ENCODE measurements around the gene CEP128. TPM values are rescaled to one million over a fixed set of nuclear protein-coding genes. Genes with fewer than 3 reads are reported as not detected.

Gene CEP128
- total RNA-seq, 1 experiment from 2014 or later = 12.0 TPM

DNA sequence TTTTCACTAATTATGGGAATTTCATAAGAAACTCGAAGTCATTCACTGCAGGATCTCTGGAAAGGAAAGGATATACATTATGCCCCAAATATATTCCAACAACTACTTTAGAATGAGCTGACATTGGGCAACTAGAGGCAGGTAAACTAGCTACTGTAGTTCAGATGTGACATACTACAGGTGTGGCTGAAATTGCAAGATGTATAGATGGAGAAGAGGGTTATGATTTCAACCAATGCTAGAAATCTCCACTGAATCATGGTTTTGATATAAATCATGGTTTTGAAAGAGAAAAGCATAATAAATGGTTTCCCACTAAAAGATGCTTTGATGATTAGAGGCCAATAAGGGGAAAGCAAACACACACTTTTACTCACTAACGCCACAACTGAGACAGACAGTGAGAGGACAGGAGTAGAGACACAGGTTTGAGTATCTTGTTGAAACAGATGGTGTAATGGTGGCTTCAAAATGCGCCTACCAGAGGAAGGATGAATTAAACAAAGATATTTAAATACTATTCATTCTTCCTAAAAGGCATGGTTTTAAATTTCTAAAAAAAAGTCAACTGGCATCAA is 434.2 kb downstream of the CEP128 start (continued):
- TF ChIP-seq E2F4 (CRISPR knock-in tag; IDR thresholded peaks at IDR 0.05; ENCODE audit: borderline replicate concordance, low read depth) = no peak
- no peak for TF ChIP-seq USF2 (CRISPR knock-in tag; IDR thresholded peaks at IDR 0.05)
- TF ChIP-seq ZBTB21 (CRISPR knock-in tag; IDR thresholded peaks at IDR 0.05; ENCODE audit: borderline replicate concordance) = no peak
- TF ChIP-seq ZNF396 (CRISPR knock-in tag; IDR thresholded peaks at IDR 0.05; ENCODE audit: borderline replicate concordance) = no peak
- TF ChIP-seq NFE2L1 (CRISPR knock-in tag; IDR thresholded peaks at IDR 0.05) = no peak
- TF ChIP-seq, protein P1, sequence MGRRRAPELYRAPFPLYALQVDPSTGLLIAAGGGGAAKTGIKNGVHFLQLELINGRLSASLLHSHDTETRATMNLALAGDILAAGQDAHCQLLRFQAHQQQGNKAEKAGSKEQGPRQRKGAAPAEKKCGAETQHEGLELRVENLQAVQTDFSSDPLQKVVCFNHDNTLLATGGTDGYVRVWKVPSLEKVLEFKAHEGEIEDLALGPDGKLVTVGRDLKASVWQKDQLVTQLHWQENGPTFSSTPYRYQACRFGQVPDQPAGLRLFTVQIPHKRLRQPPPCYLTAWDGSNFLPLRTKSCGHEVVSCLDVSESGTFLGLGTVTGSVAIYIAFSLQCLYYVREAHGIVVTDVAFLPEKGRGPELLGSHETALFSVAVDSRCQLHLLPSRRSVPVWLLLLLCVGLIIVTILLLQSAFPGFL (CRISPR knock-in tag; IDR thresholded peaks at IDR 0.05; ENCODE audit: borderline replicate concordance) = no peak
- no peak for TF ChIP-seq RELA (CRISPR knock-in tag; IDR thresholded peaks at IDR 0.05; ENCODE audit: borderline replicate concordance)
- TF ChIP-seq, protein P2, sequence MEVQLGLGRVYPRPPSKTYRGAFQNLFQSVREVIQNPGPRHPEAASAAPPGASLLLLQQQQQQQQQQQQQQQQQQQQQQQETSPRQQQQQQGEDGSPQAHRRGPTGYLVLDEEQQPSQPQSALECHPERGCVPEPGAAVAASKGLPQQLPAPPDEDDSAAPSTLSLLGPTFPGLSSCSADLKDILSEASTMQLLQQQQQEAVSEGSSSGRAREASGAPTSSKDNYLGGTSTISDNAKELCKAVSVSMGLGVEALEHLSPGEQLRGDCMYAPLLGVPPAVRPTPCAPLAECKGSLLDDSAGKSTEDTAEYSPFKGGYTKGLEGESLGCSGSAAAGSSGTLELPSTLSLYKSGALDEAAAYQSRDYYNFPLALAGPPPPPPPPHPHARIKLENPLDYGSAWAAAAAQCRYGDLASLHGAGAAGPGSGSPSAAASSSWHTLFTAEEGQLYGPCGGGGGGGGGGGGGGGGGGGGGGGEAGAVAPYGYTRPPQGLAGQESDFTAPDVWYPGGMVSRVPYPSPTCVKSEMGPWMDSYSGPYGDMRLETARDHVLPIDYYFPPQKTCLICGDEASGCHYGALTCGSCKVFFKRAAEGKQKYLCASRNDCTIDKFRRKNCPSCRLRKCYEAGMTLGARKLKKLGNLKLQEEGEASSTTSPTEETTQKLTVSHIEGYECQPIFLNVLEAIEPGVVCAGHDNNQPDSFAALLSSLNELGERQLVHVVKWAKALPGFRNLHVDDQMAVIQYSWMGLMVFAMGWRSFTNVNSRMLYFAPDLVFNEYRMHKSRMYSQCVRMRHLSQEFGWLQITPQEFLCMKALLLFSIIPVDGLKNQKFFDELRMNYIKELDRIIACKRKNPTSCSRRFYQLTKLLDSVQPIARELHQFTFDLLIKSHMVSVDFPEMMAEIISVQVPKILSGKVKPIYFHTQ (CRISPR knock-in tag; IDR thresholded peaks at IDR 0.05) = no peak

GRCh38 chr14:80504781-80505180 is 436.8 kb downstream of the CEP128 start:
- POLR2A ChIA-PET = no interaction called here
- no peak for ATAC-seq
- Mint-ChIP-seq H3K36me3 (no peaks in the 10 kb centered on the region), H3K27me3 (ENCODE audit: low read depth) (no peaks in the 10 kb centered on the region), H3K4me1 (no peaks in the 10 kb centered on the region), H3K4me3 (no peak overlapping the region), H3K27ac (no peak overlapping the region), H3K9me3 (peaks cover 5% of the 10 kb centered on the region; the same call in 1 of the 2 replicates)
- CTCF ChIA-PET = no interaction called here
- TF ChIP-seq TEAD4 (CRISPR knock-in tag; IDR thresholded peaks at IDR 0.05) (no peak), RELA (CRISPR knock-in tag; IDR thresholded peaks at IDR 0.05; ENCODE audit: borderline replicate concordance) (no peak), CREM (CRISPR knock-in tag; IDR thresholded peaks at IDR 0.05) (no peak), HMGA2 (CRISPR knock-in tag; IDR thresholded peaks at IDR 0.05) (no peak), ATF3 (CRISPR knock-in tag; conservative IDR thresholded peaks at IDR 0.05) (no peak), NR1H2 (CRISPR knock-in tag; IDR thresholded peaks at IDR 0.05) (no peak)
- TF ChIP-seq, protein P3, sequence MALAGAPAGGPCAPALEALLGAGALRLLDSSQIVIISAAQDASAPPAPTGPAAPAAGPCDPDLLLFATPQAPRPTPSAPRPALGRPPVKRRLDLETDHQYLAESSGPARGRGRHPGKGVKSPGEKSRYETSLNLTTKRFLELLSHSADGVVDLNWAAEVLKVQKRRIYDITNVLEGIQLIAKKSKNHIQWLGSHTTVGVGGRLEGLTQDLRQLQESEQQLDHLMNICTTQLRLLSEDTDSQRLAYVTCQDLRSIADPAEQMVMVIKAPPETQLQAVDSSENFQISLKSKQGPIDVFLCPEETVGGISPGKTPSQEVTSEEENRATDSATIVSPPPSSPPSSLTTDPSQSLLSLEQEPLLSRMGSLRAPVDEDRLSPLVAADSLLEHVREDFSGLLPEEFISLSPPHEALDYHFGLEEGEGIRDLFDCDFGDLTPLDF (CRISPR knock-in tag; IDR thresholded peaks at IDR 0.05) = no peak
- TF ChIP-seq, protein P4, sequence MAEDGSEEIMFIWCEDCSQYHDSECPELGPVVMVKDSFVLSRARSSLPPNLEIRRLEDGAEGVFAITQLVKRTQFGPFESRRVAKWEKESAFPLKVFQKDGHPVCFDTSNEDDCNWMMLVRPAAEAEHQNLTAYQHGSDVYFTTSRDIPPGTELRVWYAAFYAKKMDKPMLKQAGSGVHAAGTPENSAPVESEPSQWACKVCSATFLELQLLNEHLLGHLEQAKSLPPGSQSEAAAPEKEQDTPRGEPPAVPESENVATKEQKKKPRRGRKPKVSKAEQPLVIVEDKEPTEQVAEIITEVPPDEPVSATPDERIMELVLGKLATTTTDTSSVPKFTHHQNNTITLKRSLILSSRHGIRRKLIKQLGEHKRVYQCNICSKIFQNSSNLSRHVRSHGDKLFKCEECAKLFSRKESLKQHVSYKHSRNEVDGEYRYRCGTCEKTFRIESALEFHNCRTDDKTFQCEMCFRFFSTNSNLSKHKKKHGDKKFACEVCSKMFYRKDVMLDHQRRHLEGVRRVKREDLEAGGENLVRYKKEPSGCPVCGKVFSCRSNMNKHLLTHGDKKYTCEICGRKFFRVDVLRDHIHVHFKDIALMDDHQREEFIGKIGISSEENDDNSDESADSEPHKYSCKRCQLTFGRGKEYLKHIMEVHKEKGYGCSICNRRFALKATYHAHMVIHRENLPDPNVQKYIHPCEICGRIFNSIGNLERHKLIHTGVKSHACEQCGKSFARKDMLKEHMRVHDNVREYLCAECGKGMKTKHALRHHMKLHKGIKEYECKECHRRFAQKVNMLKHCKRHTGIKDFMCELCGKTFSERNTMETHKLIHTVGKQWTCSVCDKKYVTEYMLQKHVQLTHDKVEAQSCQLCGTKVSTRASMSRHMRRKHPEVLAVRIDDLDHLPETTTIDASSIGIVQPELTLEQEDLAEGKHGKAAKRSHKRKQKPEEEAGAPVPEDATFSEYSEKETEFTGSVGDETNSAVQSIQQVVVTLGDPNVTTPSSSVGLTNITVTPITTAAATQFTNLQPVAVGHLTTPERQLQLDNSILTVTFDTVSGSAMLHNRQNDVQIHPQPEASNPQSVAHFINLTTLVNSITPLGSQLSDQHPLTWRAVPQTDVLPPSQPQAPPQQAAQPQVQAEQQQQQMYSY (CRISPR knock-in tag; IDR thresholded peaks at IDR 0.05) = no peak
- TF ChIP-seq, protein P5, sequence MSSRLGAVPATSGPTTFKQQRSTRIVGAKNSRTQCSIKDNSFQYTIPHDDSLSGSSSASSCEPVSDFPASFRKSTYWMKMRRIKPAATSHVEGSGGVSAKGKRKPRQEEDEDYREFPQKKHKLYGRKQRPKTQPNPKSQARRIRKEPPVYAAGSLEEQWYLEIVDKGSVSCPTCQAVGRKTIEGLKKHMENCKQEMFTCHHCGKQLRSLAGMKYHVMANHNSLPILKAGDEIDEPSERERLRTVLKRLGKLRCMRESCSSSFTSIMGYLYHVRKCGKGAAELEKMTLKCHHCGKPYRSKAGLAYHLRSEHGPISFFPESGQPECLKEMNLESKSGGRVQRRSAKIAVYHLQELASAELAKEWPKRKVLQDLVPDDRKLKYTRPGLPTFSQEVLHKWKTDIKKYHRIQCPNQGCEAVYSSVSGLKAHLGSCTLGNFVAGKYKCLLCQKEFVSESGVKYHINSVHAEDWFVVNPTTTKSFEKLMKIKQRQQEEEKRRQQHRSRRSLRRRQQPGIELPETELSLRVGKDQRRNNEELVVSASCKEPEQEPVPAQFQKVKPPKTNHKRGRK (CRISPR knock-in tag; IDR thresholded peaks at IDR 0.05; ENCODE audit: borderline replicate concordance) = no peak
- TF ChIP-seq, protein P6, sequence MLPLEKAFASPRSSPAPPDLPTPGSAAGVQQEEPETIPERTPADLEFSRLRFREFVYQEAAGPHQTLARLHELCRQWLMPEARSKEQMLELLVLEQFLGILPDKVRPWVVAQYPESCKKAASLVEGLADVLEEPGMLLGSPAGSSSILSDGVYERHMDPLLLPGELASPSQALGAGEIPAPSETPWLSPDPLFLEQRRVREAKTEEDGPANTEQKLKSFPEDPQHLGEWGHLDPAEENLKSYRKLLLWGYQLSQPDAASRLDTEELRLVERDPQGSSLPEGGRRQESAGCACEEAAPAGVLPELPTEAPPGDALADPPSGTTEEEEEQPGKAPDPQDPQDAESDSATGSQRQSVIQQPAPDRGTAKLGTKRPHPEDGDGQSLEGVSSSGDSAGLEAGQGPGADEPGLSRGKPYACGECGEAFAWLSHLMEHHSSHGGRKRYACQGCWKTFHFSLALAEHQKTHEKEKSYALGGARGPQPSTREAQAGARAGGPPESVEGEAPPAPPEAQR (CRISPR knock-in tag; IDR thresholded peaks at IDR 0.05) = no peak
- DNase-seq (ENCODE audit: low spot score) = no peak

All from WTC11 (cell line).